Esophagus squamous epithelium (tissue), 5 donors: ENCODE data around the gene L2HGDH. TPM values are rescaled to one million over a fixed set of nuclear protein-coding genes. Genes with fewer than 3 reads are reported as not detected.

Experiments used
- DNase-seq: peaks from one replicate; lab custom pipeline; 2025; lab: John Stamatoyannopoulos, UW
- H3K27ac ChIP-seq, 4 donors: fragments of 200-600 bp; sonication (generic); one replicate each; pipeline ENCODE4 v1.5.1; 2016 to 2019; ENCODE audit warnings: mild to moderate bottlenecking in 1 of 4
- H3K27me3 ChIP-seq, 4 donors: fragments of 200-600 bp; sonication (generic); 1 replicate in 3 of 4; 2 replicates in 1 of 4; pipeline versions ENCODE4 v1.5.1 to v1.6.0; 2017 to 2021; ENCODE audit warnings: antibody characterized with exemption in 1 of 4
- H3K36me3 ChIP-seq, 3 donors: fragments of 200-600 bp; sonication (generic); one replicate each; pipeline ENCODE4 v1.5.1; 2016 to 2019
- H3K4me1 ChIP-seq, 3 donors: fragments of 200-600 bp; sonication (generic); one replicate each; pipeline ENCODE4 v1.5.1; 2017 to 2019
- H3K4me3 ChIP-seq, 4 donors: fragments of 200-600 bp; sonication (generic); 1 replicate in 3 of 4; 2 replicates in 1 of 4; pipeline ENCODE4 v1.5.1; 2016 to 2019; ENCODE audit warnings: mild to moderate bottlenecking in 2 of 4, moderate library complexity in 1 of 4
- H3K9me3 ChIP-seq, 3 donors: fragments of 200-600 bp; sonication (generic); one replicate each; pipeline ENCODE4 v1.5.1; 2016 to 2019
- CTCF ChIP-seq, 6 experiments: fragments of 450-650 bp in 4 of 6; fragments of 200-600 bp in 2 of 6; sonication (generic) in 2 of 6; IDR thresholded peaks; one replicate each; pipeline ENCODE4 v1.5.1; 2016 to 2019; ENCODE audit warnings: antibody characterized with exemption in 6 of 6, mild to moderate bottlenecking in 4 of 6, moderate library complexity in 4 of 6
- POLR2A ChIP-seq, 4 donors: fragments of 450-650 bp; IDR thresholded peaks; one replicate each; pipeline ENCODE4 v1.6.1; 2017; ENCODE audit warnings: antibody characterized with exemption in 4 of 4, mild to moderate bottlenecking in 4 of 4, moderate library complexity in 3 of 4
- WGBS, 2 donors: methylation state at CpG; one replicate each; pipeline ENCODE4 v1.1.5; 2018; 5-methylcytosine and 5-hydroxymethylcytosine counted together
- intact Hi-C: fragments of 100-400 bp; cut with DNase I; formaldehyde crosslinking; loops from one replicate; pipeline ENCODE4 v1.15.0; 2022
- total RNA-seq, 4 donors: library from RNA; depleted of rRNA; stranded (reverse); fragments of >200 nt; gene quantifications; one replicate each; pipeline ENCODE4 v1.1.0, GENCODE V29; 2016
- donor health status: DM: yes; HTN: yes; CAD: no.

L2HGDH gene
- total RNA-seq, 4 donors from 2014 or later: 6.5 to 14.2 (median 9.3) TPM

DNA sequence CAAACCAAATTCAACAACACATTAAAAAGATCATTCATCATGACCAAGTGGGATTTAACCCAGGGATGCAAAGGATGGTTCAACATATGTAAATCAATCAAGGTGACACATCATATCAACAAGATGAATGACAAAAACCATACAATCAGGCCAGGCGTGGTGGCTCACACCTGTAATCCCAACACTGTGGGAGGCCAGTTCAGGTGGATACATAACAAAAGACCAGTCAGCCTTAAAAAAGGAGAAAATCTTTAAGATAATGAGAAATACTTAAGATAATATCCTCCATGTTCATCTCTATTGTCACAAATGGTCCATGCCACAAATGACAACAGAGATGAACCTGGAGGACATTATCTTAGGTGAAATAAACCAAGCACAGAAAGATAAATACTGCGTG is 12.4 kb downstream of the L2HGDH start:
- Histone ChIP-seq H3K9me3 (no peaks in the 10 kb centered on the region), H3K4me1 (peaks cover 0 to 9% (median 0%) of the 10 kb centered on the region in 3 donors), H3K27ac (no peak overlapping the region), H3K4me3 (no peak overlapping the region), H3K36me3 (peaks cover 0 to 22% (median 0%) of the 10 kb centered on the region in 3 donors), H3K27me3 (no peaks in the 10 kb centered on the region)
- DNase-seq: no peak
- WGBS, 2 donors: 96 to 100% methylated on average over 2 of the region's 2 CpGs
- TF ChIP-seq CTCF (IDR thresholded peaks at IDR 0.05) (no peak), POLR2A (IDR thresholded peaks at IDR 0.05) (no peak)
- intact Hi-C loops: no loop called here

DNA sequence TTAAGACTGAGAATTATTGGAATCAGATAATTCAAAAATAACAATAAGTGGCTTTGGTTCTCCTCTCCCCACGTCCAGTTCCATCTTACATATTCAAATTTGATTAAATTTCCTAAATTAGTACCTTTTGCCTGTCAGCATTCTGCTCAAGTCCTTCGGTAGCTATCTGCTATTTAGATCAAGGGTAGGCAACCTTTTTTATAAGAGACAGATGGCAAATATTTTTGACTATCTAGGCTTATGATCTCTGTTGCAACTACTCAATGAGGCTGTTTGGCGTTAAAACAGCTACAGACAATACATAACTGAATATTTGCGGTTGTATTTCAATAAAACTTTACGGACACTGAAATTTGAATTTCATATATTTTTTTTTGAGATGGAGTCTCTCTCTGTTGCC is 21.7 kb downstream of the L2HGDH start:
- H3K27ac ChIP-seq: no peak overlapping the region
- no peaks in the 10 kb centered on the region for H3K4me1 ChIP-seq
- DNase-seq: no peak
- TF ChIP-seq POLR2A (IDR thresholded peaks at IDR 0.05) (no peak), CTCF (IDR thresholded peaks at IDR 0.05) (no peak)
- H3K27me3 ChIP-seq: no peaks in the 10 kb centered on the region
- H3K4me3 ChIP-seq: no peak overlapping the region
- no peaks in the 10 kb centered on the region for H3K9me3 ChIP-seq
- intact Hi-C loops: no loop called here
- WGBS, 2 donors: 83 to 88% methylated on average over 5 of the region's 5 CpGs
- peaks cover 0 to 32% (median 0%) of the 10 kb centered on the region in 3 donors for H3K36me3 ChIP-seq

GRCh38 chr14:50288146-50288545 is 23.9 kb downstream of the L2HGDH start:
- peaks cover 0 to 27% (median 0%) of the 10 kb centered on the region in 3 donors for H3K36me3 ChIP-seq
- no peak overlapping the region for H3K4me3 ChIP-seq
- H3K27ac ChIP-seq: no peak overlapping the region
- TF ChIP-seq POLR2A (IDR thresholded peaks at IDR 0.05) (no peak), CTCF (IDR thresholded peaks at IDR 0.05) (no peak)
- no peaks in the 10 kb centered on the region for H3K4me1 ChIP-seq
- DNase-seq: no peak
- H3K27me3 ChIP-seq: no peaks in the 10 kb centered on the region
- H3K9me3 ChIP-seq: no peaks in the 10 kb centered on the region
- intact Hi-C loops: no loop called here
- 94 to 98% methylated on average over 5 of the region's 5 CpGs for WGBS, 2 donors

DNA sequence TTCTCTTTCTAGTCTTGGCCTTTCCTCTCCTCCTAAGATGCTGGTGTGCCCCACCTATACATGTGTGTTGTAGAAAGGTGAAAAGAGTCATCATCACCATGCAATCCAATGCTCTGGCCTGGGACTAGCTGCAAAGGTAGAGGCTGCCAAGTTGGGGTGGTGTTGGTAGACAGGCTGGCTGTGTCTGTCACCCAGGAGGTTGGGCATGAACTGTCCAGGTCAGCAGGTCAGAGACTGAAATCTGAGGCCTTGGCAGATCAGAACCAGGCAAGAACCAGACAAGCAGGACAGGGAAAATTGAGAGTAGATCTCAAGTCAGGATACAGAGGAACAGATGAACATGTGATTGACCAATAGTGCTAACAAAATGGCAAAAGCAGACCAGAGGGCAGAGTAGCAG is 26.2 kb downstream of the L2HGDH start:
- intact Hi-C loops: no loop called here
- TF ChIP-seq POLR2A (IDR thresholded peaks at IDR 0.05) (no peak), CTCF (IDR thresholded peaks at IDR 0.05) (no peak)
- peaks cover 0 to 33% (median 0%) of the 10 kb centered on the region in 3 donors for H3K36me3 ChIP-seq
- no peaks in the 10 kb centered on the region for H3K4me1 ChIP-seq
- no peaks in the 10 kb centered on the region for H3K27me3 ChIP-seq
- no peak for DNase-seq
- H3K27ac ChIP-seq: no peak overlapping the region
- H3K9me3 ChIP-seq: no peaks in the 10 kb centered on the region
- no peak overlapping the region for H3K4me3 ChIP-seq

GRCh38 chr14:50272498-50272897 is 39.5 kb downstream of the L2HGDH start:
- Histone ChIP-seq H3K27ac (no peak overlapping the region), H3K36me3 (peaks cover 0 to 23% (median 0%) of the 10 kb centered on the region in 3 donors), H3K4me1 (no peaks in the 10 kb centered on the region), H3K27me3 (no peaks in the 10 kb centered on the region), H3K4me3 (no peak overlapping the region), H3K9me3 (no peaks in the 10 kb centered on the region)
- TF ChIP-seq POLR2A (IDR thresholded peaks at IDR 0.05): no peak
- TF ChIP-seq CTCF (IDR thresholded peaks at IDR 0.05): no peak
- no peak for DNase-seq
- intact Hi-C loops: no loop called here
- WGBS, 2 donors: 93 to 100% methylated on average over 1 of the region's 1 CpG
